Measurements from ENCODE around the gene SOX10. TPM values are rescaled to one million over a fixed set of nuclear protein-coding genes. Genes with fewer than 3 reads are reported as not detected.
A peak's percentile ranks its signal among the peaks of the same experiment; 100 is the strongest.

SOX10 gene
- total RNA-seq, 3 donors from 2014 or later: 0.46 to 21.2 (median 1.7) TPM

GRCh38 chr22:37930952-37931440, 53.4 kb downstream of the SOX10 start:
- H3K4me1 ChIP-seq (ENCODE audit: low read depth): peaks cover 11% of the 10 kb centered on the region
- H3K36me3 ChIP-seq (ENCODE audit: low read depth): no peaks in the 10 kb centered on the region
- no peaks in the 10 kb centered on the region for H3K9me3 ChIP-seq
- TF ChIP-seq, protein P1, sequence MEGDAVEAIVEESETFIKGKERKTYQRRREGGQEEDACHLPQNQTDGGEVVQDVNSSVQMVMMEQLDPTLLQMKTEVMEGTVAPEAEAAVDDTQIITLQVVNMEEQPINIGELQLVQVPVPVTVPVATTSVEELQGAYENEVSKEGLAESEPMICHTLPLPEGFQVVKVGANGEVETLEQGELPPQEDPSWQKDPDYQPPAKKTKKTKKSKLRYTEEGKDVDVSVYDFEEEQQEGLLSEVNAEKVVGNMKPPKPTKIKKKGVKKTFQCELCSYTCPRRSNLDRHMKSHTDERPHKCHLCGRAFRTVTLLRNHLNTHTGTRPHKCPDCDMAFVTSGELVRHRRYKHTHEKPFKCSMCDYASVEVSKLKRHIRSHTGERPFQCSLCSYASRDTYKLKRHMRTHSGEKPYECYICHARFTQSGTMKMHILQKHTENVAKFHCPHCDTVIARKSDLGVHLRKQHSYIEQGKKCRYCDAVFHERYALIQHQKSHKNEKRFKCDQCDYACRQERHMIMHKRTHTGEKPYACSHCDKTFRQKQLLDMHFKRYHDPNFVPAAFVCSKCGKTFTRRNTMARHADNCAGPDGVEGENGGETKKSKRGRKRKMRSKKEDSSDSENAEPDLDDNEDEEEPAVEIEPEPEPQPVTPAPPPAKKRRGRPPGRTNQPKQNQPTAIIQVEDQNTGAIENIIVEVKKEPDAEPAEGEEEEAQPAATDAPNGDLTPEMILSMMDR (IDR thresholded peaks at IDR 0.05): no peak
- intact Hi-C loops (cut with DNase I, micrococcal nuclease): no loop called here
- H3K4me3 ChIP-seq: no peak overlapping the region
- no peak for DNase-seq
- ATAC-seq: no peak

DNA sequence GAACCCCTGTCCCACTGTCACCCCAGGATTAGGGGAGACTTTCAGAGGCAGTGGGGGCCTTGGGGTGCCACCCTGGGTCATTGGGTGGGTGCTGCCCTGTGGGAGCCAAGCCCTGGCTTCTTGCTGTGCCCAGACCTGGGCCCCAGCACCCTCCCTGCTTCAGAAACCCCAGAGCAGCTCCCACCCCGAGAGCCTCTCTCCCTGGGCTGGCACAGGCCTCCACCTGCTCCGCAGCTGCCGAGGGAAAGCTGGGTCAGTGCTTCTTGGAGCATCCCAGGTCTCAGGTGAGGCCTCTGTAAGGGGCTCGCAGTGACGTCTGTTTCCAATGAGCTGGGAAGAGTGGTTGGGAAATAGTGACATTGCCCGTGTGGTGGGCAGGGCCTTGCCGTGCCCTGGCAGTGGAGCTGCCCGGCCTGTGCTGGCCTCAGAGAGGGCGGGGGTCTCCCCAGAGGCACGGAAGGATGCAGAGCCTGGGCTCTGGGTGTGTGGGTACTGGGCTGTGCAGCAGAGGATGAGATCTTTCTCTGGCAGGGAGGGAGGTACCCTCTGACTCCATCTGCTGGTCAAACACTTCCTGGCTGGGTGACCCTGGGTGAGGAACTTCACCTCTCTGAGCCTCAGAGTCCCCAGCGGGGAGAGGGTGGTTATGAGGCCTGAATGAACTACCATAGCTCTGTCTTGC, 53.9 kb downstream of the SOX10 start:
- TF ChIP-seq, protein P1 (IDR thresholded peaks at IDR 0.05): no peak
- peaks cover 11% of the 10 kb centered on the region for H3K4me1 ChIP-seq (ENCODE audit: low read depth)
- intact Hi-C loops (cut with DNase I, micrococcal nuclease): no loop called here
- DNase-seq (peak in 1 of 3 donors; percentile 13), ATAC-seq (no peak)
- H3K36me3 ChIP-seq (ENCODE audit: low read depth): no peaks in the 10 kb centered on the region
- no peak overlapping the region for H3K4me3 ChIP-seq
- H3K9me3 ChIP-seq: no peaks in the 10 kb centered on the region

DNA sequence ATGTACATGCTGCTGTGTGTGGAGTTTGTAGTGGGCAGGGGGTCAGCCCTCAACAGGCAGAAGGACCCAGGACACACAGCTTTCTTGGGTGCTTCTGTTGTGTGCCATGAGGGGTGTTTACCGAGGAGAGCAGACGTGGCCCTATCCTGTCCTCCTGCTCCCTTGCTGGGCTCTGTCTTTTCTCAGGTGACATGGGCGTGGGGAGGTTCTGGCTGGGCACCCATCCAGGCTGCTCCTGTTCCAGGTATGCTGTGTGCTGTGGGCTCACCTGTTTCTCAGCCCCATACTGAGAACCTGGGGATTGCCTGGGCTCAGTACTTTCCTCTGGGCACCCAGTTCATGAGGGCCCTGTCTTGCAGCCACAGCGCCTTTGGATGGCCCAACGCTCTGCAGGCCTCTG, 55.0 kb downstream of the SOX10 start:
- Histone ChIP-seq H3K9me3 (no peaks in the 10 kb centered on the region), H3K4me3 (no peak overlapping the region), H3K4me1 (ENCODE audit: low read depth) (peaks cover 11% of the 10 kb centered on the region), H3K36me3 (ENCODE audit: low read depth) (no peaks in the 10 kb centered on the region)
- intact Hi-C loops (cut with DNase I, micrococcal nuclease): no loop called here
- ATAC-seq (no peak), DNase-seq (no peak)
- TF ChIP-seq, protein P1 (IDR thresholded peaks at IDR 0.05): no peak

- Histone ChIP-seq H3K4me3 (no peak overlapping the region), H3K36me3 (ENCODE audit: low read depth) (no peaks in the 10 kb centered on the region), H3K9me3 (no peaks in the 10 kb centered on the region), H3K4me1 (ENCODE audit: low read depth) (no peaks in the 10 kb centered on the region)
- DNase-seq: no peak
- intact Hi-C loops (cut with DNase I, micrococcal nuclease): no loop called here
- no peak for ATAC-seq
- TF ChIP-seq, protein P1 (IDR thresholded peaks at IDR 0.05): no peak
Observed at GRCh38 chr22:37927637-37927936, 56.8 kb downstream of the SOX10 start.

GRCh38 chr22:37926771-37927636, 57.4 kb downstream of the SOX10 start:
- intact Hi-C loops (cut with DNase I, micrococcal nuclease): no loop called here
- TF ChIP-seq, protein P1 (IDR thresholded peaks at IDR 0.05): no peak
- no peaks in the 10 kb centered on the region for H3K4me1 ChIP-seq (ENCODE audit: low read depth)

More at GRCh38 chr22:37926771-37927636, 57.4 kb downstream of the SOX10 start:
- no peaks in the 10 kb centered on the region for H3K9me3 ChIP-seq
- H3K4me3 ChIP-seq: no peak overlapping the region
- ATAC-seq: no peak
- H3K36me3 ChIP-seq (ENCODE audit: low read depth): no peaks in the 10 kb centered on the region
- no peak for DNase-seq
